Endothelial cell of umbilical vein (primary cell): Measurements from ENCODE around the gene RTN4. TPM values are rescaled to one million over a fixed set of nuclear protein-coding genes. Genes with fewer than 3 reads are reported as not detected.

Source experiments
- BruUV-seq: library from RNA; stranded (reverse); fragments of 400-500 nt; replicated peaks from 2 replicates; lab custom pipeline; 2021; lab: Mats Ljungman, UMichigan
- CTCF ChIA-PET: fragments of 300-600, 350-600 bp; sonication (Branson Sonifier 250); formaldehyde crosslinking; loops from one replicate; lab custom pipeline; 2021; ENCODE audit warnings: antibody characterized with exemption, inconsistent platforms; lab: Charles Lee
- POLR2A ChIA-PET: fragments of 300-600, 350-600 bp; sonication (Branson Sonifier 250); formaldehyde crosslinking; loops from one replicate; lab custom pipeline; 2021; ENCODE audit warnings: antibody characterized with exemption, inconsistent platforms; lab: Charles Lee
- DNase-seq: peaks from one replicate; pipeline ENCODE4 v3.0.0-alpha.2; 2011; ENCODE audit warnings: low read depth, low spot score
- FAIRE-seq: peaks from 2 replicates; lab custom pipeline; 2011; peaks lifted over from hg19 to GRCh38; lab: Jason Lieb, UNC
- H2AFZ ChIP-seq: 2 replicates; pipeline ENCODE4 v1.6.0; 2012; ENCODE audit warnings: low read depth, low read length, control low read depth, inconsistent platforms
- H3K27ac ChIP-seq: 2 replicates; pipeline ENCODE4 v1.5.1; 2011; ENCODE audit warnings: low read depth, mild to moderate bottlenecking, control low read depth, low read length, moderate library complexity; ENCODE audit not compliant: insufficient read depth
- H3K27me3 ChIP-seq, 2 experiments: 2 replicates each; pipeline versions ENCODE4 v1.6.0 to v1.6.1; 2011; ENCODE audit warnings: low read length in 2 of 2, mixed read lengths in 1 of 2; ENCODE audit not compliant: control insufficient read depth in 2 of 2, insufficient read depth in 2 of 2
- H3K36me3 ChIP-seq, 2 experiments: 2 replicates in 1 of 2; 3 replicates in 1 of 2; pipeline ENCODE4 v1.5.1; 2011; ENCODE audit warnings: low read length in 2 of 2, mild to moderate bottlenecking in 1 of 2, moderate library complexity in 1 of 2; ENCODE audit not compliant: control insufficient read depth in 2 of 2, insufficient read depth in 2 of 2; ENCODE audit errors: extremely low read depth in 1 of 2
- H3K4me1 ChIP-seq: 3 replicates; pipeline ENCODE4 v1.5.1; 2011; ENCODE audit warnings: mild to moderate bottlenecking, low read length; ENCODE audit not compliant: control insufficient read depth, insufficient read depth; ENCODE audit errors: extremely low read depth
- H3K4me2 ChIP-seq: 2 replicates; pipeline ENCODE4 v1.6.1; 2011; ENCODE audit warnings: low read length, control low read depth, mixed read lengths; ENCODE audit not compliant: insufficient read depth
- H3K4me3 ChIP-seq, 3 experiments: fragments of 200-600 bp in 1 of 3; sonication (generic), shearing (Covaris generic) in 1 of 3; replicated peaks in 1 of 3; 2 replicates each; pipeline ENCODE4 v1.5.1; 2011 to 2016; ENCODE audit warnings: control low read depth in 3 of 3, low read length in 3 of 3, mild to moderate bottlenecking in 2 of 3, inconsistent platforms in 1 of 3, low read depth in 1 of 3, moderate library complexity in 1 of 3; ENCODE audit not compliant: insufficient read depth in 1 of 3
- H3K79me2 ChIP-seq: 2 replicates; pipeline ENCODE4 v1.6.0; 2012; ENCODE audit warnings: low read length, inconsistent platforms; ENCODE audit not compliant: control insufficient read depth, insufficient read depth
- H3K9ac ChIP-seq: replicated peaks from 2 replicates; pipeline ENCODE3; 2011; ENCODE audit warnings: low read length, control low read depth; ENCODE audit not compliant: insufficient read depth; ENCODE audit errors: extremely low read depth
- H3K9me1 ChIP-seq: replicated peaks from 3 replicates; pipeline ENCODE4 v1.6.0; 2011; ENCODE audit warnings: mild to moderate bottlenecking, low read length; ENCODE audit not compliant: control insufficient read depth, insufficient read depth; ENCODE audit errors: extremely low read depth
- H3K9me3 ChIP-seq: replicated peaks from 2 replicates; pipeline ENCODE4 v1.5.1; 2012; ENCODE audit warnings: low read length, inconsistent platforms; ENCODE audit not compliant: control insufficient read depth, insufficient read depth
- H4K20me1 ChIP-seq: replicated peaks from 2 replicates; pipeline ENCODE3; 2011; ENCODE audit warnings: mild to moderate bottlenecking, low read length; ENCODE audit not compliant: control insufficient read depth, insufficient read depth; ENCODE audit errors: extremely low read depth
- CTCF ChIP-seq, 2 donors: IDR thresholded peaks; 1 replicate in 1 of 2; 2 replicates in 1 of 2; pipeline ENCODE4 v1.5.1; 2011; ENCODE audit warnings: low read length in 2 of 2, mild to moderate bottlenecking in 2 of 2, moderate library complexity in 2 of 2, control low read depth in 1 of 2, inconsistent platforms in 1 of 2, low read depth in 1 of 2; ENCODE audit not compliant: insufficient read depth in 1 of 2; ENCODE audit errors: extremely low read depth in 1 of 2
- EZH2 ChIP-seq: IDR thresholded peaks from 2 replicates; pipeline ENCODE4 v1.6.1; 2012; ENCODE audit warnings: borderline replicate concordance, low read depth, mild to moderate bottlenecking, moderate library complexity, low read length, inconsistent platforms; ENCODE audit not compliant: severe bottlenecking
- FOS ChIP-seq: IDR thresholded peaks from 2 replicates; pipeline ENCODE4 v1.6.1; 2011; ENCODE audit warnings: mild to moderate bottlenecking, low read length, moderate library complexity, borderline replicate concordance; ENCODE audit not compliant: insufficient read depth
- GATA2 ChIP-seq: IDR thresholded peaks from 2 replicates; pipeline ENCODE4 v1.7.0; 2011; ENCODE audit warnings: low read depth, mild to moderate bottlenecking, moderate library complexity, mixed read lengths, low read length; ENCODE audit not compliant: insufficient read length, insufficient read depth
- JUN ChIP-seq: IDR thresholded peaks from 2 replicates; pipeline ENCODE4 v1.6.1; 2011; ENCODE audit warnings: borderline replicate concordance, low read depth; ENCODE audit not compliant: insufficient read length, insufficient read depth
- MAX ChIP-seq: IDR thresholded peaks from 2 replicates; pipeline ENCODE4 v1.6.1; 2011; ENCODE audit not compliant: insufficient read depth, insufficient read length
- MYC ChIP-seq: IDR thresholded peaks from one replicate; pipeline ENCODE4 v1.6.1; 2011; ENCODE audit warnings: mild to moderate bottlenecking, low read depth, low read length
- POLR2A ChIP-seq: IDR thresholded peaks from 2 replicates; pipeline ENCODE4 v1.6.1; 2012; ENCODE audit warnings: low read depth, mild to moderate bottlenecking, control low read depth, low read length
- POLR2AphosphoS5 ChIP-seq: IDR thresholded peaks from 2 replicates; pipeline ENCODE4 v1.6.1; 2012; ENCODE audit warnings: low read depth, mild to moderate bottlenecking, control low read depth, low read length, moderate library complexity; ENCODE audit not compliant: insufficient read depth
- dilution Hi-C: fragments of 300-500 bp; cut with MboI; formaldehyde crosslinking; loops from one replicate; pipeline ENCODE4 v1.15.0; 2019; ENCODE audit warnings: low sequenced_read_pairs; ENCODE audit not compliant: extremely low pct_ligation_motif_present
- intact Hi-C: fragments of 100-400 bp; cut with micrococcal nuclease; formaldehyde crosslinking; loops from one replicate; pipeline ENCODE4 v1.10.0; 2022
- polyA plus RNA-seq, 4 experiments: library from polyadenylated mRNA; depleted of rRNA in 3 of 4; stranded (reverse) in 3 of 4; unstranded in 1 of 4; fragments of >200 nt; gene quantifications; 2 replicates each; pipeline versions ENCODE4 v1.2.1 to v1.2.3, GENCODE V29; 2011 to 2012; ENCODE audit warnings: missing spikeins in 1 of 4
- total RNA-seq: library from RNA; stranded (reverse); gene quantifications from 2 replicates; pipeline ENCODE4 v1.2.3, GENCODE V29; 2021

RTN4 gene
- total and polyA plus RNA-seq, 2 donors (not counting 3 experiments of a cell fraction or from before 2014, with no cell fraction given), result 253 to 486 TPM

- Histone ChIP-seq H3K9ac (no peak overlapping the region), H3K4me2 (no peak overlapping the region), H3K27me3 (peaks cover 10 to 11% of the 10 kb centered on the region in 2 experiments), H4K20me1 (no peaks in the 10 kb centered on the region), H2AFZ (no peak overlapping the region), H3K79me2 (no peaks in the 10 kb centered on the region), H3K9me3 (no peaks in the 10 kb centered on the region), H3K4me3 (no peak overlapping the region), H3K4me1 (no peaks in the 10 kb centered on the region), H3K27ac (no peak overlapping the region), H3K9me1 (no peaks in the 10 kb centered on the region), H3K36me3 (no peaks in the 10 kb centered on the region)
- ChIA-PET CTCF (interaction anchor here (1.3 kb wide), 1 partner anchor 13 kb away, joined by 3 read pairs; no protein-coding TSS in a partner anchor), POLR2A (no interaction called here)
- intact Hi-C loops, result no loop called here
- no peak for FAIRE-seq
- dilution Hi-C loops, result no loop called here
- TF ChIP-seq POLR2AphosphoS5 (no peak), FOS (no peak), CTCF (IDR thresholded peaks at IDR 0.05; ENCODE audit: extremely low read depth in 1 of 2, insufficient read depth in 1 of 2, low read depth in 1 of 2, low read length in 2 of 2) (no peak), EZH2 (no peak), POLR2A (no peak), GATA2 (no peak), MYC (no peak), JUN (no peak), MAX (no peak)
- DNase-seq, result no peak
- BruUV-seq, result no TSS peak
Measured at GRCh38 chr2:54927751-54928615, 122.3 kb downstream of the RTN4 start.
